HCT116 (cell line): ENCODE results near the gene SBNO2. TPM values are rescaled to one million over a fixed set of nuclear protein-coding genes. Genes with fewer than 3 reads are reported as not detected.

Experiments
- ATAC-seq: fragments of 200-7000 bp; cut with Tn5 transposase; 2 replicates; pipeline ENCODE4 v1.9.1; 2020; ENCODE audit warnings: mild to moderate bottlenecking, moderate library complexity
- BruUV-seq: library from RNA; stranded (reverse); fragments of 400-500 nt; replicated peaks from 2 replicates; lab custom pipeline; 2021; lab: Mats Ljungman, UMichigan
- CTCF ChIA-PET: fragments of 300-600 bp; sonication (Branson Sonifier 250); formaldehyde crosslinking; loops from one replicate; lab custom pipeline; 2021; ENCODE audit warnings: antibody characterized with exemption; lab: Charles Lee
- POLR2A ChIA-PET: fragments of 300-600, 350-600 bp; sonication (Branson Sonifier 250); formaldehyde crosslinking; loops from one replicate; lab custom pipeline; 2021; ENCODE audit warnings: antibody characterized with exemption; lab: Charles Lee
- RAD21 ChIA-PET, 2 experiments: fragments of 300-600 bp; sonication (Branson Sonifier 250); formaldehyde crosslinking; loops; one replicate each; lab custom pipeline; 2023; ENCODE audit warnings: low total read pairs in 2 of 2; ENCODE audit not compliant: uncharacterized antibody in 2 of 2, unreplicated experiment in 2 of 2, low non-redundant PET in 1 of 2; lab: Charles Lee
- DNase-seq: peaks from one replicate; pipeline ENCODE4 v3.0.0-alpha.2; 2010; ENCODE audit warnings: low read depth, low spot score
- H2AFZ ChIP-seq: fragments of 200-600 bp; shearing (Covaris generic), sonication (generic); 2 replicates; pipeline ENCODE4 v1.6.1; 2017; ENCODE audit warnings: low read depth, mixed run types, mixed read lengths, antibody characterized with exemption, low read length; ENCODE audit not compliant: poor library complexity, severe bottlenecking
- H3K27ac ChIP-seq: 2 replicates; pipeline ENCODE4 v1.5.1; 2012; ENCODE audit warnings: low read depth, low read length
- H3K27me3 ChIP-seq: fragments of 200-600 bp; sonication (generic); 2 replicates; pipeline ENCODE4 v1.6.1; 2016; ENCODE audit warnings: mixed run types, low read length, mixed read lengths; ENCODE audit not compliant: insufficient read depth
- H3K36me3 ChIP-seq, 2 experiments: fragments of 200-500 bp in 1 of 2; fragments of 200-600 bp in 1 of 2; sonication (Bioruptor generic) in 1 of 2; sonication (generic) in 1 of 2; 2 replicates each; pipeline versions ENCODE4 v1.5.1 to v1.6.1; 2014 to 2016; ENCODE audit warnings: low read length in 2 of 2, inconsistent platforms in 1 of 2, mixed read lengths in 1 of 2, mixed run types in 1 of 2; ENCODE audit not compliant: insufficient read depth in 2 of 2, control insufficient read depth in 1 of 2
- H3K4me1 ChIP-seq, 2 experiments: fragments of 200-600 bp in 1 of 2; sonication (generic) in 1 of 2; 2 replicates each; pipeline versions ENCODE4 v1.5.1 to v1.6.1; 2012 to 2017; ENCODE audit warnings: low read length in 2 of 2, inconsistent platforms in 1 of 2, mild to moderate bottlenecking in 1 of 2, mixed read lengths in 1 of 2, mixed run types in 1 of 2, moderate library complexity in 1 of 2; ENCODE audit not compliant: insufficient read depth in 2 of 2, control insufficient read depth in 1 of 2
- H3K4me2 ChIP-seq: fragments of 200-600 bp; sonication (generic); 2 replicates; pipeline ENCODE4 v1.6.1; 2017; ENCODE audit warnings: mixed run types, low read length, mixed read lengths
- H3K4me3 ChIP-seq, 2 experiments: fragments of 200-600 bp in 1 of 2; sonication (generic) in 1 of 2; replicated peaks in 1 of 2; 2 replicates each; pipeline ENCODE4 v1.5.1; 2011 to 2016; ENCODE audit warnings: low read length in 2 of 2, control low read depth in 1 of 2, low read depth in 1 of 2, mild to moderate bottlenecking in 1 of 2, mixed read lengths in 1 of 2, mixed run types in 1 of 2
- H3K79me2 ChIP-seq: fragments of 200-600 bp; sonication (generic); 2 replicates; pipeline ENCODE4 v1.6.1; 2017; ENCODE audit warnings: mild to moderate bottlenecking, mixed run types, low read length, moderate library complexity, mixed read lengths; ENCODE audit not compliant: insufficient read depth
- H3K9ac ChIP-seq: fragments of 200-600 bp; sonication (generic); 2 replicates; pipeline ENCODE4 v1.6.1; 2016; ENCODE audit warnings: low read length, mixed read lengths
- H3K9me2 ChIP-seq: fragments of 200-600 bp; sonication (generic), shearing (Covaris generic); 2 replicates; pipeline ENCODE4 v1.6.1; 2017; ENCODE audit warnings: mixed run types, mild to moderate bottlenecking, moderate library complexity; ENCODE audit not compliant: insufficient read depth
- H3K9me3 ChIP-seq, 2 experiments: fragments of 200-500 bp in 1 of 2; fragments of 200-600 bp in 1 of 2; sonication (Bioruptor generic) in 1 of 2; sonication (generic) in 1 of 2; 2 replicates each; pipeline ENCODE4 v1.6.1; 2014 to 2017; ENCODE audit warnings: low read length in 2 of 2, mixed read lengths in 2 of 2, inconsistent platforms in 1 of 2, low read depth in 1 of 2, mild to moderate bottlenecking in 1 of 2, mixed run types in 1 of 2, moderate library complexity in 1 of 2; ENCODE audit not compliant: control insufficient read depth in 1 of 2, insufficient read depth in 1 of 2
- H4K20me1 ChIP-seq: fragments of 200-600 bp; sonication (generic), shearing (Covaris generic); 2 replicates; pipeline ENCODE4 v1.6.1; 2017; ENCODE audit warnings: mixed run types, mild to moderate bottlenecking, moderate library complexity; ENCODE audit not compliant: insufficient read depth
- ATF3 ChIP-seq: IDR thresholded peaks from 2 replicates; pipeline ENCODE4 v1.6.1; 2012
- CBX3 ChIP-seq: IDR thresholded peaks from 2 replicates; pipeline ENCODE4 v1.6.1; 2012; ENCODE audit warnings: low read depth
- CEBPB ChIP-seq: IDR thresholded peaks from 2 replicates; pipeline ENCODE4 v1.6.1; 2012; ENCODE audit warnings: low read depth
- ELF1 ChIP-seq: IDR thresholded peaks from 2 replicates; pipeline ENCODE4 v1.6.1; 2012; ENCODE audit warnings: low read depth, borderline replicate concordance
- EZH2 ChIP-seq: fragments of 200-600 bp; sonication (generic); IDR thresholded peaks from 2 replicates; pipeline ENCODE4 v1.6.1; 2017; ENCODE audit warnings: antibody characterized with exemption, mixed run types
- EZH2phosphoT487 ChIP-seq: fragments of 200-600 bp; IDR thresholded peaks from 2 replicates; pipeline ENCODE4 v1.6.1; 2018; ENCODE audit warnings: antibody characterized with exemption, borderline replicate concordance
- FOSL1 ChIP-seq: IDR thresholded peaks from 2 replicates; pipeline ENCODE4 v1.6.1; 2012; ENCODE audit warnings: low read depth
- MAX ChIP-seq: IDR thresholded peaks from 2 replicates; pipeline ENCODE4 v1.6.1; 2012
- RAD21 ChIP-seq: IDR thresholded peaks from 2 replicates; pipeline ENCODE4 v1.6.1; 2012; ENCODE audit warnings: low read depth, mild to moderate bottlenecking
- SIN3A ChIP-seq: IDR thresholded peaks from 2 replicates; pipeline ENCODE4 v1.6.1; 2012; ENCODE audit warnings: low read depth
- SRF ChIP-seq: IDR thresholded peaks from 2 replicates; pipeline ENCODE4 v1.6.1; 2012; ENCODE audit warnings: low read depth
- TCF7L2 ChIP-seq: IDR thresholded peaks from 2 replicates; pipeline ENCODE4 v1.7.0; 2011; ENCODE audit warnings: borderline replicate concordance, inconsistent platforms; ENCODE audit not compliant: insufficient read depth, insufficient read length; ENCODE audit errors: extremely low read depth
- YY1 ChIP-seq: IDR thresholded peaks from 2 replicates; pipeline ENCODE4 v1.6.1; 2011; ENCODE audit warnings: low read length, low read depth, moderate library complexity, mild to moderate bottlenecking; ENCODE audit not compliant: insufficient replicate concordance; ENCODE audit errors: extremely low read depth
- ZFX ChIP-seq: fragments of 450-650 bp; IDR thresholded peaks from 2 replicates; pipeline ENCODE4 v1.6.1; 2017
- ZNF274 ChIP-seq: fragments of 200-500 bp; sonication (Bioruptor generic); IDR thresholded peaks from 2 replicates; pipeline ENCODE4 v1.6.1; 2014; ENCODE audit warnings: mild to moderate bottlenecking, low read depth, low read length, inconsistent platforms
- intact Hi-C: fragments of 100-400 bp; cut with micrococcal nuclease; formaldehyde crosslinking; loops from 2 replicates; pipeline ENCODE4 v1.10.0; 2022
- total RNA-seq: library from RNA; stranded (reverse); gene quantifications from one replicate; pipeline ENCODE4 v1.2.1, GENCODE V29; 2021; ENCODE audit not compliant: unreplicated experiment
- TF ChIP-seq, protein P1 (sequence below): IDR thresholded peaks from 2 replicates; pipeline ENCODE4 v1.6.1; 2011; ENCODE audit warnings: mild to moderate bottlenecking, low read length, moderate library complexity; ENCODE audit not compliant: insufficient replicate concordance; ENCODE audit errors: extremely low read depth
- TF ChIP-seq, protein P2 (sequence below): IDR thresholded peaks from 2 replicates; pipeline ENCODE4 v1.6.1; 2012; ENCODE audit warnings: low read depth
- TF ChIP-seq, protein P3 (sequence below), 3 experiments: fragments of 200-600 bp in 1 of 3; sonication (generic) in 1 of 3; IDR thresholded peaks in 2 of 3; conservative IDR thresholded peaks in 1 of 3; 2 replicates each; pipeline ENCODE4 v1.5.1; 2012 to 2017; ENCODE audit warnings: low read depth in 2 of 3, low read length in 2 of 3, antibody characterized with exemption in 1 of 3, borderline replicate concordance in 1 of 3, control low read depth in 1 of 3, mild to moderate bottlenecking in 1 of 3, mixed read lengths in 1 of 3, mixed run types in 1 of 3, moderate library complexity in 1 of 3; ENCODE audit not compliant: insufficient read depth in 1 of 3

Gene SBNO2
- total RNA-seq, 1 experiment from 2014 or later = 66.4 TPM

DNA sequence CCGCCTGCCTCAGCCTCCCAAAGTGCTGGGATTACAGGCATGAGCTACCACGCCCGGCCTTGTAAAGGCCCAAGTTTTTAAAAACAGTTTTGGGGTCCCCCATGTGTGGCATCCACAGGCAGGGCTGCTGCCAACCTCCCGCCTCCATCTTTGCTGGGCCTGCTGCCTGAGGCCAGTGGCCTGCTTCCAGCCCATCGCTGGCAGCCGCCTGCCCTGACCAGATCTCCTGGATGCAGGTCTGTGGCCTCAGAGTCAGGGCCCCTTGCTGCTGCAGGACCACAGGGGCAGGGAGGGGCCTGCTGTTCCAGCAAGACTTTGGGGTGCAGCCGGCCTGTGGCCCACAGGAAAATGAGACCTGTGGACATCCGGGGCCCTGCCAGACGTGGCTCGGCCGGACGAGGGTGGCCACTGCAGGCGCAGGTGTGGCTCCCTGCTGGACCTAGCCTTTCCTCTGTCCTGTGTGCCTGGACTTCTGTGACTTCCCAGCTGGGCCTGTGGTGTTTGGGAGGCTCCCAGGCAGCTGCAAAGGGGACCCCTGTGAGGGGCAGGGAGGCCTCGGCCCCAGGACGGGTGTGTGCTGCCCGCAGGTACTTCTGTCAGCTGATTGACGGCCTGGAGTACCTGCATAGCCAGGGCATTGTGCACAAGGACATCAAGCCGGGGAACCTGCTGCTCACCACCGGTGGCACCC lies 45.9 kb upstream of the SBNO2 start:
- Histone ChIP-seq H3K9ac (no peak overlapping the region), H3K9me3 (no peaks in the 10 kb centered on the region), H3K4me3 (no peak overlapping the region), H3K9me2 (no peaks in the 10 kb centered on the region), H3K79me2 (peaks cover 53% of the 10 kb centered on the region), H4K20me1 (no peaks in the 10 kb centered on the region), H2AFZ (no peak overlapping the region), H3K27me3 (no peaks in the 10 kb centered on the region), H3K36me3 (peaks cover 2 to 6% of the 10 kb centered on the region in 2 experiments; a peak in 2 of 4 replicates), H3K27ac (no peak overlapping the region; the same call in 1 of the 2 replicates), H3K4me2 (no peak overlapping the region), H3K4me1 (peaks cover 8 to 34% of the 10 kb centered on the region in 2 experiments)
- no TSS peak for BruUV-seq
- intact Hi-C loops = no loop called here
- ChIA-PET CTCF (interaction anchor here (0.6 kb wide), 1 partner anchor 8 kb away, joined by 3 read pairs; no protein-coding TSS in a partner anchor), POLR2A (no interaction called here), RAD21 (no interaction called here)
- TF ChIP-seq RAD21 = no peak
- TF ChIP-seq SIN3A = no peak
- TF ChIP-seq, protein P1, sequence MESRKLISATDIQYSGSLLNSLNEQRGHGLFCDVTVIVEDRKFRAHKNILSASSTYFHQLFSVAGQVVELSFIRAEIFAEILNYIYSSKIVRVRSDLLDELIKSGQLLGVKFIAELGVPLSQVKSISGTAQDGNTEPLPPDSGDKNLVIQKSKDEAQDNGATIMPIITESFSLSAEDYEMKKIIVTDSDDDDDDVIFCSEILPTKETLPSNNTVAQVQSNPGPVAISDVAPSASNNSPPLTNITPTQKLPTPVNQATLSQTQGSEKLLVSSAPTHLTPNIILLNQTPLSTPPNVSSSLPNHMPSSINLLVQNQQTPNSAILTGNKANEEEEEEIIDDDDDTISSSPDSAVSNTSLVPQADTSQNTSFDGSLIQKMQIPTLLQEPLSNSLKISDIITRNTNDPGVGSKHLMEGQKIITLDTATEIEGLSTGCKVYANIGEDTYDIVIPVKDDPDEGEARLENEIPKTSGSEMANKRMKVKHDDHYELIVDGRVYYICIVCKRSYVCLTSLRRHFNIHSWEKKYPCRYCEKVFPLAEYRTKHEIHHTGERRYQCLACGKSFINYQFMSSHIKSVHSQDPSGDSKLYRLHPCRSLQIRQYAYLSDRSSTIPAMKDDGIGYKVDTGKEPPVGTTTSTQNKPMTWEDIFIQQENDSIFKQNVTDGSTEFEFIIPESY = no peak
- TF ChIP-seq ELF1 = no peak
- no peak for TF ChIP-seq SRF
- no peak for TF ChIP-seq ATF3
- no peak for TF ChIP-seq ZFX
- no peak for TF ChIP-seq EZH2
- TF ChIP-seq CBX3 = no peak
- TF ChIP-seq TCF7L2 = no peak
- no peak for TF ChIP-seq FOSL1
- TF ChIP-seq ZNF274 = no peak
- TF ChIP-seq YY1 = no peak
- TF ChIP-seq, protein P2, sequence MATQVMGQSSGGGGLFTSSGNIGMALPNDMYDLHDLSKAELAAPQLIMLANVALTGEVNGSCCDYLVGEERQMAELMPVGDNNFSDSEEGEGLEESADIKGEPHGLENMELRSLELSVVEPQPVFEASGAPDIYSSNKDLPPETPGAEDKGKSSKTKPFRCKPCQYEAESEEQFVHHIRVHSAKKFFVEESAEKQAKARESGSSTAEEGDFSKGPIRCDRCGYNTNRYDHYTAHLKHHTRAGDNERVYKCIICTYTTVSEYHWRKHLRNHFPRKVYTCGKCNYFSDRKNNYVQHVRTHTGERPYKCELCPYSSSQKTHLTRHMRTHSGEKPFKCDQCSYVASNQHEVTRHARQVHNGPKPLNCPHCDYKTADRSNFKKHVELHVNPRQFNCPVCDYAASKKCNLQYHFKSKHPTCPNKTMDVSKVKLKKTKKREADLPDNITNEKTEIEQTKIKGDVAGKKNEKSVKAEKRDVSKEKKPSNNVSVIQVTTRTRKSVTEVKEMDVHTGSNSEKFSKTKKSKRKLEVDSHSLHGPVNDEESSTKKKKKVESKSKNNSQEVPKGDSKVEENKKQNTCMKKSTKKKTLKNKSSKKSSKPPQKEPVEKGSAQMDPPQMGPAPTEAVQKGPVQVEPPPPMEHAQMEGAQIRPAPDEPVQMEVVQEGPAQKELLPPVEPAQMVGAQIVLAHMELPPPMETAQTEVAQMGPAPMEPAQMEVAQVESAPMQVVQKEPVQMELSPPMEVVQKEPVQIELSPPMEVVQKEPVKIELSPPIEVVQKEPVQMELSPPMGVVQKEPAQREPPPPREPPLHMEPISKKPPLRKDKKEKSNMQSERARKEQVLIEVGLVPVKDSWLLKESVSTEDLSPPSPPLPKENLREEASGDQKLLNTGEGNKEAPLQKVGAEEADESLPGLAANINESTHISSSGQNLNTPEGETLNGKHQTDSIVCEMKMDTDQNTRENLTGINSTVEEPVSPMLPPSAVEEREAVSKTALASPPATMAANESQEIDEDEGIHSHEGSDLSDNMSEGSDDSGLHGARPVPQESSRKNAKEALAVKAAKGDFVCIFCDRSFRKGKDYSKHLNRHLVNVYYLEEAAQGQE = no peak
- no peak for TF ChIP-seq MAX
- TF ChIP-seq EZH2phosphoT487 = no peak
- TF ChIP-seq, protein P3, sequence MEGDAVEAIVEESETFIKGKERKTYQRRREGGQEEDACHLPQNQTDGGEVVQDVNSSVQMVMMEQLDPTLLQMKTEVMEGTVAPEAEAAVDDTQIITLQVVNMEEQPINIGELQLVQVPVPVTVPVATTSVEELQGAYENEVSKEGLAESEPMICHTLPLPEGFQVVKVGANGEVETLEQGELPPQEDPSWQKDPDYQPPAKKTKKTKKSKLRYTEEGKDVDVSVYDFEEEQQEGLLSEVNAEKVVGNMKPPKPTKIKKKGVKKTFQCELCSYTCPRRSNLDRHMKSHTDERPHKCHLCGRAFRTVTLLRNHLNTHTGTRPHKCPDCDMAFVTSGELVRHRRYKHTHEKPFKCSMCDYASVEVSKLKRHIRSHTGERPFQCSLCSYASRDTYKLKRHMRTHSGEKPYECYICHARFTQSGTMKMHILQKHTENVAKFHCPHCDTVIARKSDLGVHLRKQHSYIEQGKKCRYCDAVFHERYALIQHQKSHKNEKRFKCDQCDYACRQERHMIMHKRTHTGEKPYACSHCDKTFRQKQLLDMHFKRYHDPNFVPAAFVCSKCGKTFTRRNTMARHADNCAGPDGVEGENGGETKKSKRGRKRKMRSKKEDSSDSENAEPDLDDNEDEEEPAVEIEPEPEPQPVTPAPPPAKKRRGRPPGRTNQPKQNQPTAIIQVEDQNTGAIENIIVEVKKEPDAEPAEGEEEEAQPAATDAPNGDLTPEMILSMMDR (IDR thresholded peaks at IDR 0.05 in 2 of 3, conservative IDR thresholded peaks at IDR 0.05 in 1 of 3; ENCODE audit: borderline replicate concordance in 1 of 3, insufficient read depth in 1 of 3, low read depth in 2 of 3, low read length in 2 of 3) = no peak
- no peak for TF ChIP-seq CEBPB
- ATAC-seq = no peak
- DNase-seq = no peak
